Stimulated activated CD4-positive, alpha-beta T cell treated with anti-CD3 and anti-CD28 coated beads, Interleukin-12 subunit alpha, Interleukin-12 subunit beta, amount 100 ng/mL, for 48 hours (primary cell): ENCODE data around the gene SBF2.
A peak's percentile ranks its signal among the peaks of the same experiment; 100 is the strongest.

ENCODE experiments used
- DNase-seq, 3 donors: peaks; one replicate each; pipeline ENCODE4 v3.0.0-alpha.2; 2020; ENCODE audit warnings: low read depth in 2 of 3, low spot score in 1 of 3

The SBF2 gene

GRCh38 chr11:10302359-10302743, 8.3 kb upstream of the SBF2 start:
- DNase-seq = no peak

- DNase-seq = no peak
Observed at GRCh38 chr11:10301656-10302358, 7.8 kb upstream of the SBF2 start.

GRCh38 chr11:10298342-10298741, 4.3 kb upstream of the SBF2 start:
- peak in 2 of 3 donors; percentile 39 to 42 for DNase-seq

GRCh38 chr11:10295064-10295901, 1.3 kb upstream of the SBF2 start:
- DNase-seq = no peak

- no peak for DNase-seq
Observed at GRCh38 chr11:10294290-10294953, 403 bp upstream of the SBF2 start.

- DNase-seq = no peak
Observed at GRCh38 chr11:10291801-10292638, 2.0 kb downstream of the SBF2 start.

- no peak for DNase-seq
Observed at GRCh38 chr11:10289765-10290380, 4.1 kb downstream of the SBF2 start.

- no peak for DNase-seq
Observed at GRCh38 chr11:10288881-10289764, 4.9 kb downstream of the SBF2 start.

GRCh38 chr11:10287766-10288715, 6.0 kb downstream of the SBF2 start:
- no peak for DNase-seq

- no peak for DNase-seq
Observed at GRCh38 chr11:10287140-10287539, 6.9 kb downstream of the SBF2 start.

- DNase-seq = no peak
Observed at GRCh38 chr11:10285148-10285802, 8.7 kb downstream of the SBF2 start.

GRCh38 chr11:10283991-10284390, 10.0 kb downstream of the SBF2 start:
- no peak for DNase-seq

- DNase-seq = no peak
Observed at GRCh38 chr11:10282117-10282516, 11.9 kb downstream of the SBF2 start.

- no peak for DNase-seq
Observed at GRCh38 chr11:10275714-10276113, 18.3 kb downstream of the SBF2 start.

GRCh38 chr11:10274726-10275125, 19.3 kb downstream of the SBF2 start:
- no peak for DNase-seq

GRCh38 chr11:10273738-10274137, 20.3 kb downstream of the SBF2 start:
- DNase-seq = no peak

GRCh38 chr11:10272132-10272531, 21.9 kb downstream of the SBF2 start:
- DNase-seq = no peak
